Ovary (tissue), 3 donors: ENCODE results near the gene COX15.

Source experiments
- EP300 ChIP-seq: sonication (generic); formaldehyde crosslinking; IDR thresholded peaks from one replicate; pipeline ENCODE4 v1.6.1; 2017; ENCODE audit warnings: antibody characterized with exemption
- POLR2A ChIP-seq: fragments of 450-650 bp; IDR thresholded peaks from one replicate; pipeline ENCODE4 v1.6.1; 2017; ENCODE audit warnings: antibody characterized with exemption, mild to moderate bottlenecking, moderate library complexity
- TF ChIP-seq, protein P1 (sequence below), 3 donors: fragments of 450-650 bp in 2 of 3; fragments of 200-600 bp in 1 of 3; IDR thresholded peaks; one replicate each; pipeline versions ENCODE4 v1.5.1 to v1.8.0; 2016 to 2022; ENCODE audit warnings: antibody characterized with exemption in 3 of 3, mild to moderate bottlenecking in 1 of 3
- donor health status: DM: no; HTN: no; CAD: no.

DNA sequence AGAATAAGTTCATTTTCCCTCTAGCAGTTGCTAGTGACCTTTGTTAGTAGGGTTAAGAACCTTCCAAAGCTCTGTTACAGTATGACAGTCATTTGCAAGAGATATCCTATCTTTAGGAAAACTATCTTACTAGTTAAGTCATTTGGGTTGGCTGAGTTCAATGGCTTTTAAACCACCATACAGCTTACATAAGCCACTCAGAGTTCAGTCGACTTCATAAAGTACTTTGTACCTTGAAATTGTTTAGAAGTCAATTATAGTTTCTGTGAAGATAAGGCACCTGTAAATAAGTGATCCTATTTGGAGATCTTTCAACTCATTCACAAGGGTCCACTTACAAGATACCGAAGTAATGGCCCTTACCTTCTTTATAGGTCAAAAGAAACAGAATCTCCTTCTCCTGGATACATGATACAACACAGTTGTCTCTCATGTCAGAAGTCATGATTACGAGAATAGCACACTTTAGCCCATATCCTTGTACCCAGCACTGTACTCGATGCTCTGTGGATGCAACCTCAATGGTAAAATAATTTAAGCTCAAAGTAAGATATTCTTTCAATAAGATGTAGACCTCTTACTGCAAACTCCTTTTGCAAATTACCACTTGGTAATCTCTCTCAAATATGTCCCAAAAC, 38.6 kb upstream of the COX15 start:
- TF ChIP-seq, protein P1, sequence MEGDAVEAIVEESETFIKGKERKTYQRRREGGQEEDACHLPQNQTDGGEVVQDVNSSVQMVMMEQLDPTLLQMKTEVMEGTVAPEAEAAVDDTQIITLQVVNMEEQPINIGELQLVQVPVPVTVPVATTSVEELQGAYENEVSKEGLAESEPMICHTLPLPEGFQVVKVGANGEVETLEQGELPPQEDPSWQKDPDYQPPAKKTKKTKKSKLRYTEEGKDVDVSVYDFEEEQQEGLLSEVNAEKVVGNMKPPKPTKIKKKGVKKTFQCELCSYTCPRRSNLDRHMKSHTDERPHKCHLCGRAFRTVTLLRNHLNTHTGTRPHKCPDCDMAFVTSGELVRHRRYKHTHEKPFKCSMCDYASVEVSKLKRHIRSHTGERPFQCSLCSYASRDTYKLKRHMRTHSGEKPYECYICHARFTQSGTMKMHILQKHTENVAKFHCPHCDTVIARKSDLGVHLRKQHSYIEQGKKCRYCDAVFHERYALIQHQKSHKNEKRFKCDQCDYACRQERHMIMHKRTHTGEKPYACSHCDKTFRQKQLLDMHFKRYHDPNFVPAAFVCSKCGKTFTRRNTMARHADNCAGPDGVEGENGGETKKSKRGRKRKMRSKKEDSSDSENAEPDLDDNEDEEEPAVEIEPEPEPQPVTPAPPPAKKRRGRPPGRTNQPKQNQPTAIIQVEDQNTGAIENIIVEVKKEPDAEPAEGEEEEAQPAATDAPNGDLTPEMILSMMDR (IDR thresholded peaks at IDR 0.05) = no peak
- TF ChIP-seq POLR2A (no peak), EP300 (no peak)
